ENCODE data around the gene SMAD3. TPM values are rescaled to one million over a fixed set of nuclear protein-coding genes. Genes with fewer than 3 reads are reported as not detected.

Gene SMAD3
- total RNA-seq, 1 donor, result 67.8 TPM

DNA sequence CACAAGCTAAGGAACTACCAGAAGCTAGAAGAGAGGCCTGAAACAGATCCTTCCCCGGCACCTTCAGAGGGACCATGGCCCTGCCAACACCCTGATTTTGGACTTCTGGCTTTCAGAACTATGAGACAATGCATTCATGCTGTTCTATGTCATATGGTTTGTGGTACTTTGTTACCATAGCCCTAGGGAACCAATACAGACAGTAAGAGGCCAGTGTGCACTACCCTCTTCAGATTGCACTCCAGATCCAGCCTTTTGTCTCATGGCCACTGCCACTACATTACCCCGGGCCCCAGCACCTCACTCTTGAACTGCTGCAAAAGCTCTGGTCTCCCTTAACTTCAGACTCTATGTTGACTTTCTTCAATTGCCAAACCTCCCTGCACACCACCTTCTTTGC is 165.1 kb downstream of the SMAD3 start:
- TF ChIP-seq, protein P1, sequence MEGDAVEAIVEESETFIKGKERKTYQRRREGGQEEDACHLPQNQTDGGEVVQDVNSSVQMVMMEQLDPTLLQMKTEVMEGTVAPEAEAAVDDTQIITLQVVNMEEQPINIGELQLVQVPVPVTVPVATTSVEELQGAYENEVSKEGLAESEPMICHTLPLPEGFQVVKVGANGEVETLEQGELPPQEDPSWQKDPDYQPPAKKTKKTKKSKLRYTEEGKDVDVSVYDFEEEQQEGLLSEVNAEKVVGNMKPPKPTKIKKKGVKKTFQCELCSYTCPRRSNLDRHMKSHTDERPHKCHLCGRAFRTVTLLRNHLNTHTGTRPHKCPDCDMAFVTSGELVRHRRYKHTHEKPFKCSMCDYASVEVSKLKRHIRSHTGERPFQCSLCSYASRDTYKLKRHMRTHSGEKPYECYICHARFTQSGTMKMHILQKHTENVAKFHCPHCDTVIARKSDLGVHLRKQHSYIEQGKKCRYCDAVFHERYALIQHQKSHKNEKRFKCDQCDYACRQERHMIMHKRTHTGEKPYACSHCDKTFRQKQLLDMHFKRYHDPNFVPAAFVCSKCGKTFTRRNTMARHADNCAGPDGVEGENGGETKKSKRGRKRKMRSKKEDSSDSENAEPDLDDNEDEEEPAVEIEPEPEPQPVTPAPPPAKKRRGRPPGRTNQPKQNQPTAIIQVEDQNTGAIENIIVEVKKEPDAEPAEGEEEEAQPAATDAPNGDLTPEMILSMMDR (IDR thresholded peaks at IDR 0.05; ENCODE audit: insufficient read depth, low read depth, low read length), result no peak
- no peak for DNase-seq (ENCODE audit: low read depth)
- no peak overlapping the region for H3K4me3 ChIP-seq (ENCODE audit: low read depth, low read length)

DNA sequence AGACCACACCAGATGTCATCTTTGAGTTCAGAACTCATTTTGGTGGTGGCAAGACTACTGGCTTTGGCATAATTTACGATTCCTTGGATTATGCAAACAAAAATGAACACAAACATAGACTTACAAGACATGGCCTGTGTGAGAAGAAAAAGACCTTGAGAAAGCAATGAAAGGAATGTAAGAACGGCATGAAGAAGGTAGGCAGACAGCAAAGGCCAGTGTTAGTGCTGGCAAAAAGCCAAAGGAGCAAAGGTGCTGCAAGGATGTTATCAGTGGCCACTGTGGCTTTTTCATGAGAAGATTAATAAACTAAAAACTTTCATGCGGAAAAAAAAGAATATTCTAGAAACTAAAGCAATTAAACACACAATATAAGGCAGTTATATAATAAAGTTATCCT is 167.2 kb downstream of the SMAD3 start:
- H3K4me3 ChIP-seq (ENCODE audit: low read depth, low read length), result no peak overlapping the region
- TF ChIP-seq, protein P1 (IDR thresholded peaks at IDR 0.05; ENCODE audit: insufficient read depth, low read depth, low read length), result no peak
- DNase-seq (ENCODE audit: low read depth), result no peak

- TF ChIP-seq, protein P1 (IDR thresholded peaks at IDR 0.05; ENCODE audit: insufficient read depth, low read depth, low read length), result peak; percentile 7
- DNase-seq (ENCODE audit: low read depth), result no peak
- H3K4me3 ChIP-seq (ENCODE audit: low read depth, low read length), result no peak overlapping the region
Measured at GRCh38 chr15:67240235-67241131, 175.1 kb downstream of the SMAD3 start.

GRCh38 chr15:67241132-67241855 is 175.9 kb downstream of the SMAD3 start:
- TF ChIP-seq, protein P1 (IDR thresholded peaks at IDR 0.05; ENCODE audit: insufficient read depth, low read depth, low read length), result no peak
- DNase-seq (ENCODE audit: low read depth), result no peak
- H3K4me3 ChIP-seq (ENCODE audit: low read depth, low read length), result no peak overlapping the region

DNA sequence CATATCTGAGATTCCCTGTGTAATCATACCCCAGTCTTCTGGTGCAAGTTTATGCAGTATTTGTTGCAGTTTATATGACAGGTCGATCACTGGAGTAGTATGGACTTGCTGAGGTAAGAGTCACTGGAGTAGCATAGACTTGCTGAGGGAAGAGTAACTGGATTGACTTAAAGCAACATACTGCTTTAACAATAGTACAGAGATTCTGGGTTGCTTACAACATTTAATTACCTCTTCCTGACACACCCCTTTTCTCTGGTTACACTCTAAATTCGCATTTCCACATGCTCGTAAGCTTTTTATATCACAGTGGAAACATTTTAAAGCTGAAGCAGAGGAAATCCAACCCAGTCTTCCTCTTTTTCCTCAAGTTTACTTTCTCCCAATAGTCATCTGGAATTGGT is 177.3 kb downstream of the SMAD3 start:
- peak; percentile 61 for DNase-seq (ENCODE audit: low read depth)
- H3K4me3 ChIP-seq (ENCODE audit: low read depth, low read length), result no peak overlapping the region
- TF ChIP-seq, protein P1 (IDR thresholded peaks at IDR 0.05; ENCODE audit: insufficient read depth, low read depth, low read length), result no peak

Other genes starting within 250 kb of the SMAD3 start
- gene AAGAB, start 189.1 kb downstream of the SMAD3 start, total RNA-seq, result 45.7 and 50.1 TPM in 2 replicates
- gene IQCH, start 189.2 kb downstream of the SMAD3 start, total RNA-seq, result 2.6 and 4.7 TPM in 2 replicates